Anterior cingulate cortex (tissue), 58 donors: ENCODE data around the gene HAND1.

Source experiments
- DNase-seq, 58 donors: peaks; one replicate each; lab custom pipeline; 2025; lab: John Stamatoyannopoulos, UW

Gene HAND1

DNA sequence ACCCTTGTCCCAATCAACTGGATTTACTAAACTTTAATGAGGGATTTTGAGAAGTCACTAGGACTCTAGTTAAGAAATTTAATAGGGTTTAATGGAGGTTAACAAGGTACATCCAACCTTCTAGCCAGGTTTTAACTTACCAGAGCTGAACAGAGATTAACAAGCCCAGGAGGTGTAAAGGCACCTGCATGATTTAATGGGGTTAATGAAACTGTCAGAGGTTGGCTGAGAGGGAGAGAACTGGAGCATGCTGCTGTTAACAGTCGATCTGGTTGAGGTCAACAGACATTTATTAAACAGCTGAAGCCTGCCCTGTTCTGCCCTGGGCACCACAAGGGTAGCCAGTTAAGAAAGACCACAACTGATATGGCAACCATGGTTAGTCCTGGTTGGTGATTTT lies 13.6 kb downstream of the HAND1 start:
- DNase-seq = no peak

DNA sequence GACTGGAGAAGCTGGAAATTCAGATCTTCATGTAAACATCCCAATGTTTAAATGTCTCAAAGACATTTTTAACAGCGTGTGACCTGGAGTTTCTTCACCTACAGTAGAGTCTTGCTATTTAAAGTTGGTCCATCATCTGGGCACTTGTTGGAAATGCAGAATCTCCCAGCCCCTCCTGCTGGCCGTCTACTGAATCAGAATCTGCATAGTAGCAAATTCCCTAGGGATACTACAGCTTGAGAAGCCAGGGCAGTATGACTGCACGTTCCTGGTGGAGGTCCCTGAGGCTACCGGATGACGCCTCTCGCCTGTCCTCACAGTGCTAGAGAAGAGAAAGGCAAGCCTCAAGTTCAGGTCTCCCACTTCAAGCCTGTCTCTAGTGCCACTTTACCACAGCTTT lies 16.5 kb downstream of the HAND1 start:
- no peak for DNase-seq

DNA sequence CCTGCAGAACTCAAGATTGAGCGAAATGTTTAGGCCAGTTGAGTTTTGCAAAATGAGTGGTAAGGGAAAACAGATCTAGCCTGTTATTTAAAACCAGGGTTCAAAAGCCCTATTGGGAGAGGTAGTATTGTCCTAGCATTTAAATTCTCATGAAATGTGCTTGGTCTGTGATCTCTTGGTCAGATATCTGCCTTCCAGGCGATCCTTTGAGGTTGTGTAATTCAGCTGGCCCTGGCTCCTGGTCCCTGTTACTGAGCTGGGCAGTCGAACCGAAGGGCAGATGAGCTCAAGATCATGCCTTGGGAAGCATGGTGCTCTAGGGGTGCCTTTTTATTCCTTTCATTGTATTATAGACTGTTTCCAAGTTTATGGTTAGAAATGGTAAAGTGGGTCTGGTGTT lies 17.9 kb downstream of the HAND1 start:
- no peak for DNase-seq

DNA sequence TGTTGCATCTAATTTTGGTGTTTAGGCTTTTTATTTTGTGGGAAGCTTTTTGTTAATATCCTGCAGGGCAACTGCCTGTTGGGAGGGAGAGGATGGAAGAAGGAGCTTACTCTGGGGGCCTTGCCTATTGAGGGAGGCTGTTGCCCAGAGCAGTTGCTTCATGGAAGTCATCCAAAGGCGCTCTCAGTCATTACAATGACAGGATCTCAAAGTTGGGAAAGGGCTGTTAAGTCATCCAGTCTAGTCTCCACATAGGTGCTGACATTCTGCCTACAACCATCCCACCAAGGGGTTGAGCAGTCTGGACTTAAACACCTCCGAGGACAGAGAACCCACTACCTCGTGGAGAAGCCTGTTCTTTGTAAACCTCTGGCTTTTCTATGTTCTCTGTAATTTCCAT lies 19.0 kb downstream of the HAND1 start:
- DNase-seq = peak in 1 of 58 donors; percentile 7

DNA sequence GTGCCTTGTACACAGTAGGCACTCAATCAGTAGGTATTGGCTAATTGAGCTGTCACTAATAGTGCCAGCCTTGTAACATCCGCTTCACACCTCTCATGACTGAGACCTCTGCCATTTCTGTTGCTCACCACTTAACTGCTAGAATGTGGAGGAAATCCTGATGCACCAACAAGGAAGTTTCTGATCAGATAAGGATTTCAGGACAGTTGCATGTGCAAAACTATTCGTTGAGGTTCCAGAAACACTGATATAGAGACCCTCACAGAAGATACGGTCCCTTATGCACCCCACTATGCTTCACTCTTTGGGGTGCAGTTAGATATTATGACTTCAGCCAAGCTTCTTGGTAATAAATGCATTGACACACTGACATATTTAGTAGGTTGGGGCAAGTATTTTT lies 21.5 kb downstream of the HAND1 start:
- no peak for DNase-seq

DNA sequence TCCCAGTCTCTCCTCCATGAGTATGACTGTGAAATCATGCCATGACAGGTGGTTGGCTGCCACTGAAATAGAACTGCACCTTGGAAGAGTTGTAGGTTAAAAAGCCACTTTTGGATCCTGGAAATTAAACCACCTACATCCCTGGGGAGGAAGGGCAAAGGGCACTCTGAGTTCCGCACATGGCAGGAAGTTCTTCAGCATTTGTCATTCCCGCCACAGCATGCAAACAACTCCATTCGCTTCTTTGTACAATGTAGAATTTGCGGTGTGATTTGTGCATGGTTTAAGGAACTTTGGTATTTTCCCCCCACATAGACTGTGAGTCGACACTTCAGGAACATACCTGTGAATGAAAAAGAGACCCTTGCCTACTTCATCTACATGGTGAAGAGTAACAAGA lies 22.4 kb downstream of the HAND1 start:
- DNase-seq = no peak

DNA sequence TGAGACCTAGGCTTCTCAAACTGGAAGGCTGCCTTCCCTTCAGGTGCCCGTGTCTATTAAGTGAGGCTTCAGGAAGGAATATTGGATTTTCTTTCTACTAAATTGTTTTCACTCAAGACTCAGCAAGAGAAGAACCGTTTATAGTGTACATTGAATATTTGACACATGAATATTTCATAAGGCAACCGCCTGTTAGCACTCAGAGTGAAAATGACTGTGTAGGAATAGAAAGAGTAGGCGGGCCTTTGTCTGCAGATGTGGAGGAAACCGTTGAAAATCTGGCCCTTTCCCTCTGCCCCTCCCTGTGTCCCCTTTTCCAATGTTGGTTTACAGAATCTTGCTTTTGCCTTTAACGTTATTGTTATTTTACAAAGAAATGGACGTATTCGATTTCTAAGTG lies 26.1 kb downstream of the HAND1 start:
- DNase-seq = no peak

DNA sequence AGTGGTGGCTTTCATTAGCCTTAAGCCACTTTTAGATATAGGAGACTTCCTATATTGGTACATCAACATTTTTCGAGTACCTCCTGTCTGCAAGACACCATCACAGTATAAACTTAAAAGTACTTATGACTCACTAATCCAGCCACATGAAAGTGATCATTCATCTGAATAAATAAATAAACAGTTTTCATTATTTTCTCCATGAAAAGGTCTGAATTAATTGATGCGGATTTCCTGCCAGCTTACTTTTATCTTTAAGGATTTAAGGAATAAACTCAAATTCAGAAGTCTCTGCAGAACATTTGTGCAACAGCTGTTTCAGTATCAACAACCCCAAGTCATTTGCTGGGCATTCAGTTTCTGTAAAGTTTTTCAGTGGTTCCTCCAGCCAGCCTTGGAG lies 28.2 kb downstream of the HAND1 start:
- DNase-seq = no peak

DNA sequence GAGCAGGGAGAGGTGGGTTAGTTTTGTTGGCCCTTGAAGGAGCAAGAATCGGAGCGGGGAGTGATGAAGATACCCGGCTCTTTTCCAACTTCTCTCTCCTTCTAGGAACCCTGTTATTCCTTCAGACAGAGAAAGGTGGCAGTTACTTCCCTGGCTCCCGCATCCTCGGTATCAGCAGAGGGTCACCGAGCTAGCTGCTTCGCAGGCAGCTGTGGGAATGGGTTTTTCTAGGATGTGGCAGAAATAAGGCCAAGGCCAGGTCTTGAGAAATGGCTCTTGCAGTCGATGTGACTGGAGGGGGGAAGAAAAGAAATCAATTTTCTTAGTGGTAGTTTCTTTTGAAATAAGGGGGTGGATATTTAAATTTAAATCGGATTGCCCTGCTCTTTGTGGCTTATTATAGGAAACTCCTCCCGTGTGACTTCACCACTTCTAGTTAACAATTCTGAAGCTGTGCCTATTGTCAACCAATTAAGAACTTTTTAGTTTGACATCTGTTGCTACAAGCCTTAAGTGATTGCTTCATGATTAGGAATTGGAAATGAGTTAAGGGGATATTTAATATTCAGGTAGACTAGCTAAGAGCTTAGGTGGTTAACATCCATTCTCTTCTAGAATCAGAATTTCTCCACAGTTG lies 30.8 kb downstream of the HAND1 start:
- DNase-seq = peak in 2 of 58 donors; percentile 31 to 40

DNA sequence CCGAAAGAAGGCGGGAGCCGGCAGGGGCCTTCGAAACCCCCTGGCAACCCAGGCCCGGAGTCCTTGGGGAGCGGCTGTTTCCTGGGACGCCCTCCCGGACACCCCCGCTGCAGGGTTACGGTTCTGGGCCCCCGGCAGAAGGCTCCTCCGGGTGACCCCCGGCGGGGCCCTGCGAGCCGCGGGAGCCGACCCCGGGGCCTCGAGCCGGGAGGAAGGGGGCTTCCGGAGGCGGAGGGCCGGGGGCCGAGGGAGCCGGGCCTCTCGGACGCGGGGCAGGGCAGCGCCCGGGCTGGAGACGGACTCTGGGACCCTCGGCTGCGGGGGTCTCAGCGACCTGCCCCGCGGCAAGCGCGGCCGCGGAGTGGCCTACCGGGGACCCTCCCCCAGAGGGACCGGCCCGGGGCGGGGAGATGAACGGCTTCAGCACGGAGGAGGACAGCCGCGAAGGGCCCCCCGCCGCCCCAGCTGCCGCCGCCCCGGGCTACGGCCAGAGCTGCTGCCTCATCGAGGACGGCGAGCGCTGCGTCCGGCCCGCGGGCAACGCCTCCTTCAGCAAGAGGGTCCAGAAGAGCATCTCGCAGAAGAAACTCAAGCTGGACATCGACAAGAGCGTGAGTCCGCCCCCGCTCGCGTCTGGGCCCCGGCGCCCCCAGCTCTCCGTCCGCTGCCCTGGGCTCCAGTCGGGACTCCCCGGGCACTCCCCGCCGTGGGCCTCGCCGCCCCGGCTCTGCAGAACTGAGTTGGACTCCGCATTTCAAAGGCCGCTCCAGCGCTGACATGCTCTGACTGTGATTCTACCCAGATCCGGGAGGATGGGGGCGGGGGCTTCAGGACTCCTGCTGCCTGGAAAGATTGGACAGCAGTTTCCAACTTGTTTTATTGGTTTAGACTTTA lies 31.6 kb downstream of the HAND1 start:
- DNase-seq = peak in 47 of 58 donors; percentile 3 to 65 (median 32)

DNA sequence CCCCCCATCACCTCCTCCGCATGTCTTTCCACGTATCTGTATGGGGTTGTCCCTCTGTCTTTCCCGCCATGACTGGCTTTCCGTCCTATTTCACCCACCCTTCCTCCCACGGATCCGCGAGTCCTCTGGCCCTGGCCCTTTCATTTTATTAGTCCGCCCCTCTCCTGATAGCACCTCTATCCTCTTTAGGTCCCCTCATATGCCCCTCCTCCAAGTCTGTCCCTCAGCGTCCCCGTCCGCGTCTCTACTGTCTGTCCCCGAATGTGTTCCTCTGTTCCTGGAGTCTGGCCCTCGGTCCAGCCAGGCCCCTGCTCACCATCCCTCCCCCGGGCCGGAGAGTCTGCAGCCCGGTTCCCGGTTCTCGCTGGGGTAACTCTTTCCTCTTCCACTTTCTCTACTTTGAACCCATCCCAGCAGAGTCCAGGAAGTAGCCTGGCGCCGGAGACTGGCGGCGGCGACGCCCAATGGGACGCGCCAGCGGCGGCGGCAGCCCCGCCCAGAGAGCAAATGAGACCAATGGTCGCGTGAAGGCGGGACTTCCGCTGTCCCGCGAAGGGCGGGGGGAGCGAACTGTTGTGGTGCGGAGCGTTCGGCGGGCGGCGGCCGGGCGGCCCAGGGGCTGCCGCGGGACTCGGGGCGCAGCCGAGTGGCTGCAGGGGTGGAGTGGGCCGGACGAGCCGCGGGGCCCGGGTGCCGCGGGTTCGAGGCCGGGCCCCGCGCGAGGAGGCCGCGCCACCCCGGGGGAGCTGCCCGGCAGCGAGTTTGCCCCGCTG lies 32.4 kb downstream of the HAND1 start, which contains the start of gene SAP30L:
SAP30L (plus strand) TSS at position 576 of the 773 bp plus-strand sequence. CDS start 608 bp downstream, outside the sequence.
- DNase-seq = peak; percentile 41 to 96 (median 91)

DNA sequence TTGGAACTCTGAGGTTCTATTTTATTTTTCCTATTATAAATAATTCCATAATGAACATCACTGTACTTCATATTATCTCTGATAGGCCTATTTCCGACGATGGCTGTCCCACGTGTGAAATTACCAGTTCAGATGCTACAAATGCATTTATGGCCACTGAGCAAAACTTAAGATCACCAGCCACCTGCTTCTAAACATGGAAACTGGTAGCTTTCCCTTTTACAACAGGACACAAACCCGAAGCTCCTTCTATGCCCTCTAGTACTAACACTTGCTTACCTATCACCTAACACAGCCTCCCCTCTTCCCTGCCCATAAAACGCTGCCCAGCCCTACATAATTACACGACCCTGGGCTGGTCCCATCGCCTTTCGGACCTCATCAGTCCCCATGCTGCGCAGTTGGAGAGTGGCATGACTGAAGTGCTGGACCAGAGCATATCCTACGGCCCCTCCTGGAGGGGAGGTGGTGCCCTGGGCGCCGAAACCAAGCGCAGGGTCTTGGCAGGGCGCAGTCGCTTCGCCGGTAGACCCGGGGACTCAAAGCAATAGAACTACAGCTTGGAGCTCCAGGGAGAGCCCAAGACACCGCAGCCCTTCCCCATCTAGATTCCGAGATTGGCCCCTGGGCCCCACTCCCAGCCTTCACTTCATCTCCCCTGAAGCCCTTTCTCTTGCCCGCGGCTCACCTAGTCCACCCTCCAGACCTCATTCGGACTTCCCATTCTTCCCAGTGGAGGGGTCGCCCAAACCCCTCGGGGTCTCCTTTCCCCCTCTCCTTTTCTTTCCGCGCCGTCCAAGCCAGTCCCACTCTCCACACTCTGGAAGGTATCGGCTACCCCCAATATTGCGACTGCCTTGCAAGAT lies 33.2 kb downstream of the HAND1 start:
- DNase-seq = peak in 7 of 58 donors; percentile 4 to 46 (median 12)

DNA sequence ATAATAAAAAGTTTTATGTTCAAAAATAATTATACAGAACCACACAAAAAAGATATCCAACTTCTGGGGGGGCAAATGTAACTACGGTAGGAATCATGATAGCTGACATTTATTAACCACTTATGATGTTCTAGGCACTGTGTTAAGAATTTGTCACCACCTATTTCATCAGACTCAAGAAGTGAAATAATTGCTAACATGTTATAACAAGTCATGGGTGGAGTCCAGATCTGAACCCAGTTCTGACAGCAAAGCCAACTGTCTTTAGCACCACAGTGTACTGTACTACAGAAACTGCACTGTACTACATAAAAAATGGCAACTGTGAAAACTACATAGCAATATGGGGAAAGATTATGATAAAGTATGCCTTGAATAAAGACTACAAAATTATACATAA lies 35.2 kb downstream of the HAND1 start:
- DNase-seq = no peak

DNA sequence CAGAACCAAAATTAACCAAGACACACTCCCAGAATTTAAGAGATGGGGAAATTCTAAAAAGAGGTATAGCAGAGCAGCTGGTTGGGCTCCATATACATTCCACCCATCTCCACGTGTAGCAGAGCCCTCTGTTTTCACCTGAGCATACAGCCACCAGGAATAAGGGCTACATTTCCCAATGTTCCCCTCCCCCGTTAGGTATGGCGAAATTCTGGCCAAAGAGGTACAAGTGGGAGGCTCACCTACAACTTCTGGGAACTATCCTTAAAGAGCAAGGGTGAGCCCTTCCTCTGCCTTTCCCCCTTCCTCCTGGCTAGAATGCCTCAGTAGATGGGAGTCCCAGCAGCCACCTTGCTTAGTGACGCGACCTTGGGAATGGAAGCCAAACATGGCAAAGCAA lies 37.5 kb downstream of the HAND1 start:
- no peak for DNase-seq

DNA sequence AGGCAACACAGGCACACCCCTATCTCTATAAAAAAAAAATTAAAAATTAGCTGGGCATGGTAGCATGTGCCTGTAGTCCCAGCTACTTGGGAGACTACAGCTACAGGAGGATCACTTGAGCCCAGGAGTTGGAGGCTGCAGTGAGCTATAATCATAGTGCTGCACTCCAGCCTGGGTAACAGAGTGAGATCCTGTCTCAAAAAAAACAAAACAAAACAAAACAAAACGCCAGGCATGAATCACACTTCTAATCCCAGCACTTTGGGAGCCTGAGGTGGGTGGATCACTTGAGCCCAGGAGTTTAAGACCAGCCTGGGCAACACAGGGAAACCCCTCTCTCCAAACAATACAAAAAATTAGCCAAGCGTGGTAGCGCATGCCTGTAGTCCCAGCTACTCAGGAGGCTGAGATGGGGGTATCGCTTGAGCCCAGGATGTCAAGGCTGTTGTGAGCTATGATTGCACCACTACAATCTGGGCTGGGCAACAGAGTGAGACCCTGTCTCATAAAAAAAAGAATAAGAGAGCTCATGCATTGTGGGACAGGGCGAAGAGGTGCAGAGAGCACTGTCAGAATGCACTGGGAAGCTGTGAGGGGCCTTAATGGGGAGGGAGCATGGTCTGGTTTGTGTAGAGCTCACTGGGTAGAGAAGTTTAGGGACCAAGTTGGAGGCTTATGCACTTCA lies 40.6 kb downstream of the HAND1 start:
- DNase-seq = no peak

DNA sequence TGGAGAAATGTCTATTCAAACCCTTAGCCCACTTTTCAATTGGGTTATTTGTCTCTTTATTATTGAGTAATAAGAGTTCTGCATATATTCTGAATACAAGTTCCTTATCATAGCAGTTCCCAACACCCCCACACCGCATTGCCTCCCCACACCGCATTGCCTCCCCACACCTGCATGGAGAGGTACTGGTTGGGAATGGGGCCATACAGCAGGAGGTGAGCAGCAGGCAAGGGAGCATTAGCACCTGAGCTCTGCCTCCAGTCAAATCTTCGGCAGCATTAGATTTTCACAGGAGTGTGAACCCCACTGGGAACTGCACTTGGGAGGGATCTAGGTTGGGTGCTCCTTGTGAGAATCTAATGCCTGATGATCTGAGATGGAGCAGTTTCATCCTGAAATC lies 42.8 kb downstream of the HAND1 start:
- DNase-seq = no peak

DNA sequence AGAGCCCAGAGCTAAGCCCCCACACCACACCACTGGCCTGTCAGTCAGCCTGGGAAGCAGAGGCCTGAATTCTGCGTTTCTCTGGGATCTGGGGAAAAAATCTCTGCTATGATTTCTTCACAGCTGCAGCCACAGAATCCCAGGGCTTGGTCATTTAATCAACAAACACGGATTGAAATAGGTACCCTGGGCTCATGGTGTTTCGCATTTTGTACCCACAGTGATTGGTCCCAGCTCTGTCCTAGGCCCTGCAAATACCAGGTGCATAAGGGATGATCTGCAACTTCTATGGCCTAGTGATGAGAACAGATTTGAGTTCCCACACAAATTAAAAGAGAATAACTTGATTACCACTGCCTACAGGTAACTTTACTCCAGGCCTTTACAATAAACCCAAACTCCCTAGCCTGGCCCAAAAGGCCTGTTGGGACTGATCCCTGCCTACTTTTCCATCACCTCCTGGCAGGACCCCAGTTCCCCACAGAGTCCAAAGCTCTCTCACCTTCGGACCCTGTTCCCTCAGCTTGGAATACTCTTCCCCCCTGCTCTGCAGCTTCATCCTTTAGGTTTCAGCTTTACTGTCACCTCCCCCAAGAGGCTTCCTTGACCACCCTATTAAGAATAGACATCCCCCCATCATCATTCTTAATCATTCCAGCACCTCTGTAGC lies 46.9 kb downstream of the HAND1 start:
- no peak for DNase-seq

DNA sequence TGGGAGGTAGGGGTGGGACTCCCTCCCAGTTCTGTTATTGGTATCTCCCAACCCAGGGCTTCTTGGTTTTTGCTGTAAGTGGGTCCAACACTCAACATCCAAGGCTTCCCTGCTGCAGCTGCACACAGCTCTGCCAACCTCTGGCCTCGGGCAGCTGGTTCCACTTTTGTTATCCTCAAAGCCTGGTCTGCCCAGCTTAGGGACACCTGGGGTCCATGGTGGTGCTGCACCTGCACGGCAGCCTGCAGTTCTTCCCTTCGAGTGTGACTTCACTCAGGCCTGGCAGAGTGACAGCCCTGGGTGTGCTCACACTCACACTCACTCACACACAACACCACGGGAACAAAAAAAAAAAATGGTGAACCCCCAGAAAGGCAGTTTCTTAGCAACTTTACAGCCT lies 47.6 kb downstream of the HAND1 start:
- no peak for DNase-seq

DNA sequence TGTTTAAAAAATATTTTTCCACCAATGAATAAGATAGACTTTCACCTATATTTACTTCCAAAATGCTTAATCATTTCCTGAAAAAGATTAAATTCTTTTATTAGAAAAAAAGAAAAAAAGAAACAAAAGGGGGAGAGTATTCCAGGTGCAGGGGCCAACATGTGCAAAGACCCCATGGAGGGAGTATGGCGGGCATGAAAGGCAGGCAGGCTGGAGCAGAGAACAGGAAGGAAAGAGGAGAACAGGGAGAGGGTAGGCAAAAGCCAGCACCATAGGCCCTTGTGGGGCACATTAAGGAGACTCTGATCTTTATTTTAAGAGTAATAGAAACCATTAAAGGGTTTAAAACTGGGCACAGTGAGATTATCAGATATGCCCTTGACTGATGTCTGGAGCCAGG lies 48.7 kb downstream of the HAND1 start:
- no peak for DNase-seq
